HG03520 (cell line): ENCODE results near the gene COQ10A.

Source experiments
- ATAC-seq: cut with Tn5 transposase; IDR thresholded peaks from one replicate; pipeline ENCODE4 v1.9.1; 2021; ENCODE audit warnings: mild to moderate bottlenecking, moderate library complexity; ENCODE audit not compliant: unreplicated experiment

COQ10A gene

DNA sequence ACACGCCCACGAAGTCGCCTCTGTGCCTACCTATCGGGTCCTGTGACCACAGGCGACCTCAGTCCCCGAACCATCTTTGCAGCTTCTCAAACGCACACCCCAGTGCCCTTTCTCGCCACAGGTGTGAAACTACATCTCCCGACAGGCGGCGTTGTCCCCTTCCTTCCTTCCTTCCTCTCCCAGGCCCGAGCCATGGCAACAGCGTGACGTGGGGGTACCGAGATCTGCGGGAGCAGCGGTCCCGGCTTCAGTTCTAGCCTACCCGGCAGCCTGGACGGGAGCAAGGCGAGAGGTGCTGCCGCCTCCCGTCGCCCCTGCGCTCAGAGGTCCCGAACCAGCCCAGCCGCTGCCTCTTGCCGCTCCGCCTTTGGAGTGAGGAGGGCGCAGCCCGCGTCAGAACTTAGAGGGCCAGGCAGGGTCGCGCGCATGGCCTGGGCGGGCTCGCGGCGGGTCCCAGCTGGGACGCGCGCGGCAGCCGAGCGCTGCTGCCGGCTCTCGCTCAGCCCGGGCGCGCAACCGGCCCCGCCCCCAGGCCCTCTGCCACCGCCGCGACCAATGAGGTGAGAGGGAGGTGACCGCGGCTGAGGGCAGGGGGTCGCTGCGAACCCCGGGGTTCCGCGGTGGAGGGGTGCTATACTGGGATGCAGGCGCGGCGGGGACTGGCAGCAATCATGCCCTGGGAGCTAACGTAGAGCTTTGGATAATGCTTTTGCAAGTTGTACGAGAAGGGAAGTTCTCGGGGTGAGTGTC, at the start of gene COQ10A:
Gene COQ10A, plus strand, starts transcription at position 250 of the 750 bp plus-strand sequence. Its CDS starts 177 bp downstream, at position 427.
- ATAC-seq = peak; percentile 85

DNA sequence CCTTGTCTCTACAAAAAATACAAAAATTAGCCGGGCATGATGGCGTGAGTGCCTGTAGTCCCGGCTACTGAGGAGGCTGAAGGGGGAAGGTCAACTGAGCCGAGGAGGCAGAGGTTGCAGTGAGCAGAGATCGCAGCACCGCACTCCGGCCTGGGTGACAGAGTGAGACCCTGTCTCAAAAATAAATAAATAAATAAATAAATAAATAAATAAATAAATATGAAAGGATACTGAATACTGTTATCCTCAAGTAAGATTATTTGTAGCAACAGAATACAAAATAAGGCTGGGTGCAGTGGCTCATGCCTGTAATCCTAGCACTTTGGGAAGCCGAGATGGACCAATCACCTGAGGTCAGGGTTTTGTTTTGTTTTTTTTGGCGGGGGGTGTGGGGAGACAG, 46.9 kb upstream of the COQ10A start:
- no peak for ATAC-seq

DNA sequence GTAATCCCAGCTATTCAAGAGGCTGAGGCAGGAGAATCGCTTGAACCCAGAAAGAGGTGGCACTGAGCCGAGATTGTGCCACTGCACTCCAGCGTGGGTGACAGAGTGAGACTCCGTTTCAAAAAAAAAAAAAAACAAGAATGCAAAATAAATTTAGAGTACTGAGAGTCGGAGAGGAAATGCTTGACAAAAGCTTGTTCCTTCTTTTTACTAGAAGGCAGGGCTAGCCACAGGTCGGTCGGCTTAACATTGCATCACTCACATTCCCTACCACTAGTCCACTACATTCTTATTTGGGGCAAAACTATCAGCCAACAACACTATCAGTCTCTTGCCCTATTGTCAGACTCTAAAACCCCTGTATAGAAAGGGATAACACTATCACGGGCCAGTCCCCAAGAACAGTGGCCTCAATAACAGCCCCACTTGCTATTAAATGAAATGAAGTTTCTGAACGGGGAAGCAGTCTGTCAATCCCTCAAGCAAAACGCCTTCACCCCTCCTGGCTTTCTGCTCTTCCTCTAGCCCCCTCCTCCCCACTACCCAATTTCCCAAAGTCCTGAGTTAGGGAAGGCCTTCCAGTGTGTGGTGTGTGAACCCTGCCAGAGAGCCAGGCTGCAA, 46.0 kb upstream of the COQ10A start:
- no peak for ATAC-seq

DNA sequence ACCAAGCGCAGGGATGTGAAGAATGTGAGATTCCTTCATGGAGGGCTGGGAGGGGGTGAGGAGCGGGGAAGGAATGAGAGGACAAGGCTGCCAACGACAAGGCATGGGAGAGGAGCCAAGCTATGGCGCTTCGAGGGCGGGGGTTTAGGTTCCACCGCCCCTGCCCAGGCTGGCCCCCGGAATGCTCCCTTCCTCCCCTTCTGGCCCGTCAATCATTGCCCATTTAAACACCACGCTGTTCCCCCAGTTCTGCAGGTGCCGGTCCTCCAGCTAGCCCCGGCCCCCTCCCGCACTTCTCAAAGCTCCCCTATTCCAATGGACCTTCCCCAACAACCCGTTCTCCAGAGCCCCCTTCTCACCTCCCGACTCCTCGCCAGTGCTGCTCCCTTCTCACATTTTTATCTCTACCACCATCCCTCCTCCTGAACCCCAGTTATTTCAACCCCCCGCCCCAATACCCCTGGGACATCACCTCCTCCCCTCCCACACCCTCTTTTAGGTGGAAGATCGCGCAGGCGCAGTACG, 45.4 kb upstream of the COQ10A start:
- peak; percentile 14 for ATAC-seq

DNA sequence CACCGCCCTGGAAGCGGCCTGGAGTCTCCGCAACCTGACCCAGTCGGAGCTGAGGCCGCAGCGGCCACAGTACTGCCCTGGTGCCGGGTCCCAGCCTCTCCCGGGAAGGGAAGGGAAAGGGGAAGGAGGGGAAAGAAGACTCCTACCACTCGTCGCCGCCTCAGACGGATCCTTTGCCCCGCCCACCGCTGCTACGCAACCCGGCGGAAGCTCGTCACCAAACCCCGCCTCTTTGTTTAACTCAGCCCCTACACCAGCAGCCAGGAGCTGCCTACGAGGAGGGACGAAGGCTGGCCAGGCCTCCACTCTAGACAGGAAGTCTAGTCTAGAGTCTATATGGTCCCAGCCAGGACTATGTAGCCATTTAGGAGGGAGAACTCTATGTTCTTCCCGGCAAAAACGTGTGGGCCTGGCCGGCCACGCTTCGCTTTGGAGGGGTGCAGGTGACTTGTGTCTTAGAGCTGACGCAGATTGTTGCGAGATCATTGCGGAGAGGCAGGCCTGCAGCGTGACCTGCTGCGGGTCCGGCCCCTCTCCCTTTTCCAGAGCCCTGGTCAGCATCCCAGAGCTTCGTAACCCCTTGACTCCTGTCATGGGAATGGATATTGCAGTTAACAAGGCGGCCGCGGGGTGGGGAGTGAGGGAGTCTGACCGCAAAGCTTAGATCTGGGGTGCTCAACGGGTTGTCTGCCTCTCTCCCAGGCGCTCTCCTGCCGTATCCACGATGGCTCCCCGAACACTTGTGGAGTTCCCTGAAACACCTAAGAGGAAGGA, 44.8 kb upstream of the COQ10A start, which contains the start of gene RNF41:
Gene RNF41, minus strand, starts transcription at position 166 of the 774 bp plus-strand sequence. CDS start 7,875 bp downstream, outside the sequence.
- ATAC-seq = peak; percentile 68

DNA sequence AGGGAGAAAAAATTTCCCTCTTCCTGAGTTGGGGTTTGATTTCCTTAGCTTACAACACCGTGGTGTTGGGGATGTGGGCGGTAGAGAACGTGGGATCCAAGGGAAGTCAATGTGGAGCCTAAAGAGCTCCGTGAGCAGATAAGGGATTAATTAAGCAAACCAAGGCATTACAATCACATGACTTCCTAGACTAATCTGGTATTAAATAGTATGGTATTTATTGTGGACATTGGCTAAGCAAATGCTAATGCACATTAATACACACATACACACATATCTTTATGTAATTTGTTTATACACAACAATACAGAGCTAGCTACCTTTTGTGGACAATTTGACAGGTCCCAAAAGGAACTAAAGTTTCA, 44.2 kb upstream of the COQ10A start:
- no peak for ATAC-seq

DNA sequence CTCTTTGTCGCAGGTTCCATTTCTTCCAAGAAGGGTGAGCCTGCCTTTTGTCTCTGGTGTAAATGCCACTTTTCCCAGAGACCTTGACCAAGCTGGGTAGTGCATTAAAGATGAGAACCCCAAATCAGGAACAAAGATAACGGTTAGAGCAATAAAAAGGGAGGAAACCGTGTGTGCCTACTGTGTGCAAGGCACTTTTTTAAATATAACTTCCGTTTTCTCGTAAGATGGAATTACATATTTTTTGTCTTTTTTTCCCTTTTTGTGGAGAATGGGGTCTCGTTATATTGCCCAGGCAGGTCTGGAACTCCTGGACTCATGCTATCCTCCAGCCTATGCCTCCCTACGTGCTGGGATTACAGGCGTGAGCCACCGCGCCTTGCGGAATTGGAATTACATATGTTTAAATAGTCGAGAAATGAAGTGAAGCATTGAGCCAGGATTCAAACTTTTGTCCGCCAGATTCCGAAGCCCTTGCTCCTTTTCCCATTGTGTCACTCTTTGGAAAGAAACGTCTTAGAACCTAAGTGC, 43.1 kb upstream of the COQ10A start:
- no peak for ATAC-seq

DNA sequence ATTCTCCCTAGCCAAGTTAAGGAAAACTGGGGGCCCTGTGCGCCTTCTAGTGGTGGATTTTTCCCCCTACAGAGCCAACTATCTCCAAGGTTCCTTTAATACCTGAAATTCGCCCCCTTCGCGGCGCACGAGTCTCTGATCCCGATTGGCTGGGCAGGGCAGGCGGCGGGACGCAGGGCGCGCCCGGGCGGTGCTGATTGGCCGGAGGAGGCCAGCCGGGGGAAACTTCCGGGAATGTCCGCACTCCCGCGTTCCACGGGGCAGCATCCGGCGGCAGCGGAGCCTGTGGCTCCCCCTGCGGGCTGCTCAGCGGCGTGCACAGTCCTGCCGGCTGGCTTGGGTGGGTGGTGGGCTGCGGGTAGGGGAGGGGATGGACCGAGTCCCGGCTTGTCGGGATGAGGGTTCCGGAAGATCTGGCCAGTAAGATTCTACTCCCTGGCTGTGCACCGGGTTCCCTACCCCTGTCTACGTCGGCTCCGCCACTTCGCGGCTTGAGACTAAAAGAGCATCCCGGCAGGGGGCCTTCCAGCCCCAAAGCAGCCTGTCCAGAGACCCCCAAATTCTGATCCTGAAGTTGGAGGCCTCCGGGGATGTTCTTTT, 42.5 kb upstream of the COQ10A start, which contains the start of gene NABP2:
Gene NABP2, plus strand, starts transcription at position 241 of the 600 bp plus-strand sequence. CDS start 515 bp downstream, outside the sequence.
- peak; percentile 74 for ATAC-seq

DNA sequence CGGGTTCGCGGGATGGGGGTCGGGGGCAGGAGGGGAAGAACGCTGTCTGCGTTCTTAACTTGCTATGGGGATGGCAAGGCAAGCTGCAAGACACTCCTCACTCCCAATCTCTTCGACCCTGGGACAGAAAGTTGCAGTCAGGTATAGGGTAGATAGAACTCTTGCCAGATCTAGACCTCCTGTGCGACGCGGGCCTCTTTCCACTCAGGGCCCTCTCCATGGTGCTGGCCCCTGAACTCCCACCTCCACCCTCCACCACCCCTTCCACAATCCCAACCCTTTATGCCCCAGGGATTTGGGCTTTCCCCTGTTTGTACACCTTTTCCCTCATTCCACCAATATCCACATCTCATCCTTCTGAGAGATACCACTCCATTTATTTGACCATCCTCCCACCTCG, 41.8 kb upstream of the COQ10A start:
- no peak for ATAC-seq

DNA sequence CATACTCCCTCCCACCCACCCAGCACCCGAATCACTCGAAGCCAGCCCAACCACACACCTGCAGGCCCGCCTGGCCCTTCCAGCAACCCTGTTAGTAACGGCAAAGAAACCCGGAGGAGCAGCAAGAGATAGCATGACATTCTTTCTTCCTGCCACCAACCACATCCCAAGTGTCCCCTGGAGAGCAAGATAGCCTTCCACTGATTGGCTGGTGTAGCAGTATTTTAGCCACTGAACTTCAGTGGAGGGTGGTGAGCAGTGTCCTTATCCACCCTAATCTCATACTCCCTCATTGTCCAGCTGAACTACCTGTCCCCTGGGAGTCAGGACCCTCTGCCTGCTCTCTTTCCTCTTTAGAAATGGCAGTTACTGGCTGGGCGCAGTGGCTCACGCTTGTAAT, 37.7 kb upstream of the COQ10A start:
- ATAC-seq = no peak

DNA sequence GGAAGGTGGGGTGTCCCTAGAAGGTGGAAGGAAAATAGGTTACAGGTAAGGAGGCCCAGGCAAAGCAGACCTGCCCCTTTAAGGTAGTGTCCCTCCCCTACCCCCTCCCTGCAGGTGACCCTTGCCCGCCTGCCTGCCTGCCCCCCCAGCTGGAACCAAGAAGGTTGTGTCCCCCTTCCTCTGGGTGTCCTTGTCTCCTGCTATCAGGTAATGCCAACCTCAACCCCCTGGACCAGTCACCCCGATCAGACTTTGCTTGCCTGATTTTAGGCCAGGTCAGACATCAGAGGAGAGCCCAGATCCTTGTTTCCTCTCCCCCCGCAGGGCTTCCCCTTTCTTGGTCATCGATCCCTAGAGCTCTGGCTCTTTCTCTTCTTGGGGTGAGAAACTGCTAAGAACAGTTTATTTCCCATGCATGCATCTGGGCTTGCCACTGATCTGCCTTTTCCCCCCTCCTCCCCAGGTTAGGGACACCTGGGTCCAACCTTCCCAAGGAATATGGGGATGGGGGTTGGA, 36.8 kb upstream of the COQ10A start, which contains the start of gene SLC39A5:
Gene SLC39A5, plus strand, starts transcription at position 136 of the 516 bp plus-strand sequence. CDS start 1,224 bp downstream, outside the sequence.
- no peak for ATAC-seq

DNA sequence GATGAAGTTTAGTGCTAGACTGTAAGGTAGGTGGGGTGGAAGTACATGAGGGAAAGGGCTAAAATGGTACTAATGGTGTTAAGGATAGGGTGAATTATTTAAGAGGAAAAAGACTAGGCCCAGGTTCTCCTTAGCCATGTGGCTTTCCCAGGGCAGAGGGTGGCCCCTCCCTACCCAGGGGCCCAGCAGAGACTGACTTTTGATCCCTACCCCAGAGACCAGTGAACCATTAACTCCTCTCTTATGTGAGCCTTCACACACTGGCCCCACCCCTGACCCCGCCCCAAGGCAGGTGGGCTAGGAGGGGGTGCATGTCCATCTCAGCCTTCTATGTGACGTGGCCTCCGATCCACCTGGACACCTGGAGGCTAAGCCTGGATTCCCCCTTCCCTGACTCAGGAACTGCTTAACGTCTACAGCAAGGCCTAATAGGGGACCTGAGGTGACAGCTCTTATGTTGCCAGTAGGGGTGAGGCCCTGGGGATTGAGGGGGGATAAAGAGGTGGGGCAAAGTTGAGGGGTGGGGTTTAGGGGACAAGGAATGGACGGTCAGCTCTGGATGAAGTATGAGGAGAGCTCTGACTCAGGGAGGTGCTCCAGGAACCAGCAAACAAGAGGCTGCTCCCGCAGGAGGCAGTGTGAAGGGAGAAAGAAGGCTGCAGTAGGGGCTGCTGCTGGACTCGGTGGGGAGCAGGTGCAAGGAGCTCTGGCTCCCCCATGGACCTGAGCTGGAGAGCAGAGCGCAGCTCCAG, 36.1 kb upstream of the COQ10A start:
- ATAC-seq = no peak

DNA sequence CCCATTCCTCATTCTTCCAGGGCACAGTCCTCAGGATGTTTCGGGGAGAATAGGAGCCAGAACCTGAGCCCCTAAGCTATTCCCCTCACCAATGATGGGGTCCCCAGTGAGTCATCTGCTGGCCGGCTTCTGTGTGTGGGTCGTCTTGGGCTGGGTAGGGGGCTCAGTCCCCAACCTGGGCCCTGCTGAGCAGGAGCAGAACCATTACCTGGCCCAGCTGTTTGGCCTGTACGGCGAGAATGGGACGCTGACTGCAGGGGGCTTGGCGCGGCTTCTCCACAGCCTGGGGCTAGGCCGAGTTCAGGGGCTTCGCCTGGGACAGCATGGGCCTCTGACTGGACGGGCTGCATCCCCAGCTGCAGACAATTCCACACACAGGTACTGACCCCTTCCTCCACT, 35.6 kb upstream of the COQ10A start:
- ATAC-seq = no peak

DNA sequence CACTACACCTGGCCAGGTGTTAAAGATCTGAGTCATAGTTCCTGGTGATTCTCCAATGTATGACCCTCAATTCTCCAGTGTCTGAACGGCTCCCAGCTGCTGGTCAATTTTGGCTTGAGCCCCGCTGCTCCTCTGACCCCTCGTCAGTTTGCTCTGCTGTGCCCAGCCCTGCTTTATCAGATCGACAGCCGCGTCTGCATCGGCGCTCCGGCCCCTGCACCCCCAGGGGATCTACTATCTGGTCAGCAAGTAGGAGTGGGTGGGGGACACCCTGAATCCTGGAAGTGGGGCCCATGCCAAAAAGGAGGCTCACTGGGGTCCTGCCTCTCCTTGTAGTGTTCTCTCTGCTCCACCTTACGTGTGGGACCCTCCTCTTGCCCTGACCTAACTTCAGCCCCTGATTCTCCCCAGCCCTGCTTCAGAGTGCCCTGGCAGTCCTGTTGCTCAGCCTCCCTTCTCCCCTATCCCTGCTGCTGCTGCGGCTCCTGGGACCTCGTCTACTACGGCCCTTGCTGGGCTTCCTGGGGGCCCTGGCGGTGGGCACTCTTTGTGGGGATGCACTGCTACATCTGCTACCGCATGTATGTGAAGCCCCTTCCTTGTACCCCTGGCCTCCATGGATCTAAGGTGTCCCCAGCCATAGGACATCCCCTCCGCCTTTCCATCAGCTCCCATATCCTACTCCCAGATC, 31.9 kb upstream of the COQ10A start:
- ATAC-seq = no peak

DNA sequence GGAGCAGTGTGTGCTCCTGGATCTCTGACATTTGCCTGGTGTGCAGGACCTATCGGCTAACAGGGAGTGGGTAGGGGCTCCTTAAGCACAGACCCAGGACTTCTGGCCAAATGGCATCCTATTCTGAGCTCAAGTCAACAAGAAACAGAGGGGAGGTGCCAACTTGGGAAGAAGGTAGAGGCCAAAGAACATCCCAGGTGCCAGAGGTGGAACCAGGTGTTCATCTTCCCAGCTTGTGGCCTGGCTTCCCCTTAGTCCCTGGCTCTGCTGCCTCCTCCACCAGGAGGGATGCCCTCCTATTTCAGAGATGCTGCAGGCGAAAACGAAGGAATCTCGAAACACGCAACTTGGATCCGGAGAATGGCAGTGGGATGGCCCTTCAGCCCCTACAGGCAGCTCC, 30.7 kb upstream of the COQ10A start:
- ATAC-seq = no peak

DNA sequence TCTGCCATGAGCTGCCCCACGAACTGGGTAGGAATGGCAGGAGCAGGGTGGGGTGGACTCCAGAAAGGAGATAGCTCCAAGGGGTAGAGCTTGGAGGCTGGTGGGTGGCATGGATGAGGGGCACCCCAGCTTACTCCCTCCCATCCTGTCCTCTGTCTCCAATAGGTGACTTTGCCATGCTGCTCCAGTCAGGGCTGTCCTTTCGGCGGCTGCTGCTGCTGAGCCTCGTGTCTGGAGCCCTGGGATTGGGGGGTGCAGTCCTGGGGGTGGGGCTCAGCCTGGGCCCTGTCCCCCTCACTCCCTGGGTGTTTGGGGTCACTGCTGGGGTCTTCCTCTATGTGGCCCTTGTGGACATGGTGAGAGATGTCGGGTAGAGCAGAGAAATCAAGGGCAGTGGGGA, 29.8 kb upstream of the COQ10A start:
- no peak for ATAC-seq

DNA sequence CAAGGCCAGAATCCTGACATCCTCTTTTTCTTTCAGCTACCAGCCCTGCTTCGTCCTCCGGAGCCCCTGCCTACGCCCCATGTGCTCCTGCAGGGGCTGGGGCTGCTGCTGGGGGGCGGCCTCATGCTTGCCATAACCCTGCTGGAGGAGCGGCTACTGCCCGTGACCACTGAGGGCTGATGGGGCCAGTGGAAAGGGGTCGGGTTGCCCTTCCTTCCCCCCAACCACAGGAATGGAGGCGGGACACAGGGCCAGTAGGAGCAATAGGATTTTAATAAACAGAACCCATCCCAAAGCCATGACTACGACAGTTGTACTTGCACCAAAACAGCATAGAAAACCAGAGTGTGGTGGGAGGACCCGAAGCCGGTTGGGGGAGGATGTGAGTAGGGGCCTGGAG, 29.2 kb upstream of the COQ10A start:
- no peak for ATAC-seq

DNA sequence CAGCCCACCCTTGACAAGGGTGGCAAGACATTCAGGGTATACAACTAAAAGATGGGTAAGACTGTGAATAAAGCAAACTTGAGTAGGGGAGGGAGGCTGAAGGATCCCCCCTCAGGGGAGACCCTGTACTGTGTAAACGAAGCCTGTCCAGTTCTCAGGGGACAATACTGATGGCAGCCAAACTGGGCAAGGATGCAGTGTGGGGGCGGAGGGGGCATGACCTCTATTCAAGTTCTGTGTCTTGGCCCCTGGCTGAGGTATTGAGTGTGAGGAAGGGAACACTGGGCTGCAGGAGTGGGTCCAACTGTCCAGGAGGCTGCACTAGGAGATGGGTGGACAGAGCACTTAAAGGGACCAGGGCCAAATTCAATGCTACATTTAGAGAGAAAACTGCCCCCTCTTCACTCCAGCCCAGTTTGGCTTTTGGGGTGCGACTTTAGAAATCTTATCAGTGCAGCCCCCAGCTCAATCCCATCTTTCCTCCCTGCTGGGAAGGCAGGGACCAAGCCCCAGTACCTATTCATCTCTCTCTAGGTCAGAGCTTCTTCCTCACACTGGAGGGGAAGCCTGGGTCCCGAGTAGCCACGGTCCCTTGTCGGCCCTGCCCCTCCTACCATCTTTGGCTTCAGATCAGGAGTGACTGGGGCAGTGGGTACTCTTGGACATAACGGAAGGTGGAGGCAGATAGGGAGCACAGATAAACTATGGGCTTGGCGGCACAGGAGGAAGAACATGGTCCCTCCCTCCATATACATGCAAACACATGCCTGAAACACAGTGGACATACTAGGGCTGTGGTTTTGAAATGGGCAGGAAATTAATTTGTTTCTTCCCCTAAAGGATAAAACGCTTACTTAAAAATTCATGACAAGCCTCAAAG, 25.1 kb upstream of the COQ10A start:
- ATAC-seq = no peak
